ENCODE measurements around the gene TMEM132D.

TMEM132D gene

GRCh38 chr12:129873111-129873832, 30.6 kb downstream of the TMEM132D start:
- DNase-seq (ENCODE audit: low spot score), result no peak

GRCh38 chr12:129871991-129872972, 31.5 kb downstream of the TMEM132D start:
- no peak for DNase-seq (ENCODE audit: low spot score)

GRCh38 chr12:129870796-129871195, 33.0 kb downstream of the TMEM132D start:
- no peak for DNase-seq (ENCODE audit: low spot score)

GRCh38 chr12:129870136-129870535, 33.7 kb downstream of the TMEM132D start:
- no peak for DNase-seq (ENCODE audit: low spot score)

GRCh38 chr12:129868575-129868974, 35.2 kb downstream of the TMEM132D start:
- no peak for DNase-seq (ENCODE audit: low spot score)

- no peak for DNase-seq (ENCODE audit: low spot score)
These were observed 39.9 kb downstream of the TMEM132D start for GRCh38 chr12:129863938-129864337.

- DNase-seq (ENCODE audit: low spot score), result no peak
These were observed 41.2 kb downstream of the TMEM132D start for GRCh38 chr12:129862561-129863175.

- DNase-seq (ENCODE audit: low spot score), result no peak
These were observed 41.9 kb downstream of the TMEM132D start for GRCh38 chr12:129861951-129862350.

- no peak for DNase-seq (ENCODE audit: low spot score)
These were observed 49.2 kb downstream of the TMEM132D start for GRCh38 chr12:129854591-129854990.

- DNase-seq (ENCODE audit: low spot score), result no peak
These were observed 52.5 kb downstream of the TMEM132D start for GRCh38 chr12:129851296-129851695.

GRCh38 chr12:129848876-129849275, 54.9 kb downstream of the TMEM132D start:
- no peak for DNase-seq (ENCODE audit: low spot score)

- no peak for DNase-seq (ENCODE audit: low spot score)
These were observed 56.8 kb downstream of the TMEM132D start for GRCh38 chr12:129847063-129847462.

- no peak for DNase-seq (ENCODE audit: low spot score)
These were observed 59.1 kb downstream of the TMEM132D start for GRCh38 chr12:129844662-129845220.

- DNase-seq (ENCODE audit: low spot score), result no peak
These were observed 62.6 kb downstream of the TMEM132D start for GRCh38 chr12:129841251-129841650.

- DNase-seq (ENCODE audit: low spot score), result no peak
These were observed 63.5 kb downstream of the TMEM132D start for GRCh38 chr12:129840145-129840884.

GRCh38 chr12:129839679-129840078, 64.1 kb downstream of the TMEM132D start:
- no peak for DNase-seq (ENCODE audit: low spot score)

GRCh38 chr12:129831294-129831693, 72.5 kb downstream of the TMEM132D start:
- DNase-seq (ENCODE audit: low spot score), result no peak

GRCh38 chr12:129830796-129831195, 73.0 kb downstream of the TMEM132D start:
- DNase-seq (ENCODE audit: low spot score), result no peak

GRCh38 chr12:129827866-129828384, 75.9 kb downstream of the TMEM132D start:
- no peak for DNase-seq (ENCODE audit: low spot score)

- no peak for DNase-seq (ENCODE audit: low spot score)
These were observed 76.5 kb downstream of the TMEM132D start for GRCh38 chr12:129827102-129827865.

GRCh38 chr12:129826273-129826672, 77.6 kb downstream of the TMEM132D start:
- DNase-seq (ENCODE audit: low spot score), result no peak
